NT2/D1 (cell line): ENCODE results near the gene AMZ1.
"Not testable (repeated sequence)": the region's sequence is repeated elsewhere in the genome, so short reads cannot be mapped to it uniquely, and the experiment has no call there.

Source experiments
- DNase-seq: peaks from one replicate; pipeline ENCODE4 v3.0.0-alpha.2; 2011; ENCODE audit warnings: low read depth, low spot score
- H3K27me3 ChIP-seq: 2 replicates; pipeline ENCODE4 v1.6.0; 2011; ENCODE audit warnings: mild to moderate bottlenecking; ENCODE audit not compliant: insufficient read length, insufficient read depth
- H3K36me3 ChIP-seq: 2 replicates; pipeline ENCODE4 v1.6.1; 2011; ENCODE audit warnings: mild to moderate bottlenecking, low read length, mixed read lengths; ENCODE audit not compliant: insufficient read depth, insufficient read length
- H3K4me1 ChIP-seq: 2 replicates; pipeline ENCODE4 v1.5.1; 2011; ENCODE audit not compliant: insufficient read depth, insufficient read length
- H3K4me3 ChIP-seq: 2 replicates; pipeline ENCODE4 v1.5.1; 2011; ENCODE audit warnings: low read depth; ENCODE audit not compliant: insufficient read length
- H3K9ac ChIP-seq: 2 replicates; pipeline ENCODE4 v1.6.0; 2011; ENCODE audit warnings: low read depth; ENCODE audit not compliant: insufficient read length
- H3K9me3 ChIP-seq: 2 replicates; pipeline ENCODE4 v1.5.1; 2011; ENCODE audit warnings: mild to moderate bottlenecking, low read length; ENCODE audit not compliant: insufficient read depth
- SUZ12 ChIP-seq: IDR thresholded peaks from 2 replicates; pipeline ENCODE4 v1.6.1; 2011; ENCODE audit not compliant: insufficient read length, insufficient read depth; ENCODE audit errors: extremely low read depth
- YY1 ChIP-seq: IDR thresholded peaks from 2 replicates; pipeline ENCODE4 v1.6.1; 2011; ENCODE audit not compliant: insufficient read length, insufficient read depth
- ZNF274 ChIP-seq: IDR thresholded peaks from 2 replicates; pipeline ENCODE4 v1.6.1; 2011; ENCODE audit warnings: mild to moderate bottlenecking, low read depth, low read length

Gene AMZ1

DNA sequence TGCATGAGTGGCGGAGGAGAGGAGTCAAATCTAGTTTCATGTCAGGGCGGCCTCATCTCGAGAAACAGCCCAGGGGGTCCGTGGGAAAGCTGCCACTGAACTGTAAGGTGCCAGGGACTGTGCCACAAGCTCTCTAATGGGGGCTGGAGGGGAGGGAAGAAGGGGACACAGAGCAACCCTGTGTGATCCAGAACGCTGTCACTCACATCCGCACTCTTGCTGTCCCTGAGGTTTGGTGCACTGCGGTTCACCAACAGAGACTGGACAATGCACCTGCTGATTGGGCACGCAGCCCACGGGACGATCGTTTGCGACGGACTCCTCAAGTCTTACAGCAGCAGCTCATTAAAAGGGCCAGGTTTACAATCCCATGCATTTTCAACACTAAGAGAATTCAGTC lies 47.7 kb downstream of the AMZ1 start:
- H3K9ac ChIP-seq = no peak overlapping the region
- TF ChIP-seq YY1 (no peak), SUZ12 (no peak), ZNF274 (no peak)
- no peak for DNase-seq
- no peaks in the 10 kb centered on the region for H3K27me3 ChIP-seq
- H3K4me3 ChIP-seq = no peak overlapping the region
- H3K36me3 ChIP-seq = peaks cover 37% of the 10 kb centered on the region
- H3K9me3 ChIP-seq = no peaks in the 10 kb centered on the region; the same call in 1 of the 2 replicates
- peaks cover 8% of the 10 kb centered on the region for H3K4me1 ChIP-seq

GRCh38 chr7:2736411-2736914 lies 48.5 kb downstream of the AMZ1 start:
- Histone ChIP-seq H3K27me3 (no peaks in the 10 kb centered on the region), H3K4me1 (peaks cover 8% of the 10 kb centered on the region), H3K4me3 (no peak overlapping the region), H3K9ac (no peak overlapping the region), H3K36me3 (peaks cover 30% of the 10 kb centered on the region), H3K9me3 (no peaks in the 10 kb centered on the region; the same call in 1 of the 2 replicates)
- TF ChIP-seq YY1 (no peak), ZNF274 (no peak), SUZ12 (no peak)
- DNase-seq = no peak

DNA sequence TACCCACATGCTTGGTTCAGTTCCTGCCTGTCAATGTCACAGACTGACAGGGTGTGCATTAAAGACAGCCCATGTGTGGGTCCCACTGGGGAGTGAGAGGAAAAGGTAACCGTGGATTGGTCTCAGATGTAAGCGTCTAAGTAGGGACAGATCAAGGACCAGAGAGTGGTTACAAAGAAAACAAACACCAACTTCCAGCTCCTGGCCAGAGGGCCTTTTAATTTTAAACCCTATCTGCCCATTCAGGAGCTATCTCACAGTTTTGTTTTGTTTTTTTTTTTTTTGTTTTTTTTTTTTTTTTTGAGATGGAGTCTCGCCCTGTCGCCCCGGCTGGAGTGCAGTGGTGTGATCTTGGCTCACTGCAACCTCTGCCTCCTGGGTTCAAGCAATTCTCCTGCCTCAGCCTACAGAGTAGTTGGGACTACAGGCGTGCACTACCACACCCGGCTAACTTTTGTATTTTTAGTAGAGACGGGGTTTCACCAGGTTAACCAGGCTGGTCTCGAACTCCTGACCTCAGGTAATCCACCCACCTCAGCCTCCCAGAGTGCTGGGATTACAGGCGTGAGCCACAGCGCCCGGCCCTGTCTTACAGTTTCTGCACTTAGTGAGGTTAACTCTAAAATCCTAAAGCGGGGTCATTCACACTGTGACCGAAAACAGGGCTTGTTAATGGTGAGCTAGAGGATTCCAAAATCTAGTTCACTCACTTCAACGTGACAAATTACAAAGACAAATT lies 49.2 kb downstream of the AMZ1 start:
- H3K9me3 ChIP-seq, H3K4me3 ChIP-seq, DNase-seq, H3K27me3 ChIP-seq, H3K9ac ChIP-seq, H3K4me1 ChIP-seq: not testable (repeated sequence)
- peaks cover 26% of the 10 kb centered on the region for H3K36me3 ChIP-seq

DNA sequence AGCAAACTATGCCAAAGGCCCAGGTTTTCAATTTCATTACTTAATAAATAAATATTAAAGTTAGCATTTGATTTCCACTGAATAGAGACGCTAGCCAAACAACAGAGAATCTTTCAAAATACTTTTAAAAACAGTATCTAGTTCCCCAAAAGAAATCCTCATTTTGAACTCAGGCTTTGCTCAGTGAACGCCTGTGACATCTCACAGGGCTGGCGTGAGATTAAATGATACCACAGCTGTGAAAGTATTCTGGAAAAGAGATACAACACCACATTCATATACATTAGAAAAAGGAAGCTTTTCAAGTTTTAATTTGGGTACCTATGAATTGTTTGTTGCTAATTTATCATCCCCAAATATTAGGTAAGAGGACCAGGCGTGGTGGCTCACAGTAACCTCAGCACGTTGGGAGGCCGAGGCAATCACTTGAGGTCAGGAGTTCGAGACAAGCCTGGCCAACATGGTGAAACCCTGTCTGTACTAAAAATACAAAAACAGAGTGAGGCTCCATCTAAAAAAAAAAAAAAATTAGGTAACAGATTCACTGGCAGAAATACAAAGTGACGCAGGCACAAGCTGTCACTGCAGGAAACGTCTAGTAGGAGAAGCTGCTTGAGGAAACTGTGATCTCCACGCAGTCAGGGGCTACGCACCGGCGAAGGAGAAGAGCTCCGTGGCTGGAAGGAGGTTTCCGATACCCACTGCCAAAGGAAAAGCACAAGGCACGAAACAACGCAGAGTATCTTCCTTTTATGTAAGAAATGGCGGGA lies 50.0 kb downstream of the AMZ1 start:
- no peak for DNase-seq
- Histone ChIP-seq H3K4me3 (no peak overlapping the region), H3K36me3 (peaks cover 28% of the 10 kb centered on the region), H3K9me3 (peaks cover 3% of the 10 kb centered on the region; the same call in 1 of the 2 replicates), H3K9ac (no peak overlapping the region), H3K27me3 (no peaks in the 10 kb centered on the region), H3K4me1 (peaks cover 8% of the 10 kb centered on the region)
- TF ChIP-seq YY1 (no peak), ZNF274 (no peak), SUZ12 (no peak)

GRCh38 chr7:2738766-2739549 lies 51.0 kb downstream of the AMZ1 start:
- peaks cover 8% of the 10 kb centered on the region for H3K4me1 ChIP-seq
- H3K27me3 ChIP-seq = no peaks in the 10 kb centered on the region
- H3K36me3 ChIP-seq = peaks cover 21% of the 10 kb centered on the region
- no peak overlapping the region for H3K4me3 ChIP-seq
- DNase-seq = no peak
- H3K9me3 ChIP-seq = peaks cover 12% of the 10 kb centered on the region; the same call in 1 of the 2 replicates
- TF ChIP-seq SUZ12 = no peak
- no peak overlapping the region for H3K9ac ChIP-seq

GRCh38 chr7:2743523-2744185 lies 55.7 kb downstream of the AMZ1 start:
- H3K36me3 ChIP-seq, H3K4me3 ChIP-seq, H3K27me3 ChIP-seq, H3K4me1 ChIP-seq, H3K9ac ChIP-seq: not testable (repeated sequence)
- H3K9me3 ChIP-seq = peaks cover 12% of the 10 kb centered on the region; the same call in 1 of the 2 replicates
- DNase-seq = peak; percentile 63

GRCh38 chr7:2748684-2749083 lies 60.7 kb downstream of the AMZ1 start:
- H3K36me3 ChIP-seq, H3K4me3 ChIP-seq, H3K9me3 ChIP-seq, H3K4me1 ChIP-seq, H3K9ac ChIP-seq, DNase-seq, H3K27me3 ChIP-seq: not testable (repeated sequence)
